ENCODE measurements around the gene OSCAR.
"Not testable (repeated sequence)": the region's sequence is repeated elsewhere in the genome, so short reads cannot be mapped to it uniquely, and the experiment has no call there.

The OSCAR gene

GRCh38 chr19:54124393-54124792 is 23.8 kb upstream of the OSCAR start:
- DNase-seq, result no peak

- no peak for DNase-seq
Measured at GRCh38 chr19:54123682-54124081, 23.1 kb upstream of the OSCAR start.

GRCh38 chr19:54121259-54121658 is 20.7 kb upstream of the OSCAR start:
- DNase-seq, result no peak

GRCh38 chr19:54115109-54116063 is 14.8 kb upstream of the OSCAR start, which contains the start of the genes PRPF31 and TFPT:
Gene PRPF31, plus strand, starts transcription at chr19:54115754. Its CDS starts 2,525 bp downstream, at chr19:54118279.
Gene TFPT, minus strand, starts transcription at chr19:54115657. Its CDS starts 388 bp downstream, at chr19:54115269.
- peak; percentile 99 for DNase-seq

- DNase-seq, result no peak
Measured at GRCh38 chr19:54114340-54115108, 13.9 kb upstream of the OSCAR start.

GRCh38 chr19:54109651-54110050 is 9.0 kb upstream of the OSCAR start:
- DNase-seq, result no peak

- no peak for DNase-seq
Measured at GRCh38 chr19:54108496-54108895, 7.9 kb upstream of the OSCAR start.

GRCh38 chr19:54107876-54108490 is 7.4 kb upstream of the OSCAR start:
- no peak for DNase-seq

GRCh38 chr19:54106716-54107115 is 6.1 kb upstream of the OSCAR start:
- no peak for DNase-seq

GRCh38 chr19:54105796-54106195 is 5.2 kb upstream of the OSCAR start:
- no peak for DNase-seq

GRCh38 chr19:54104998-54105715 is 4.6 kb upstream of the OSCAR start:
- DNase-seq, result no peak

- peak; percentile 98 for DNase-seq
Measured at GRCh38 chr19:54102421-54103169, 2.0 kb upstream of the OSCAR start, which contains the start of gene NDUFA3. Gene NDUFA3, plus strand, starts transcription at chr19:54102855. Its CDS starts 24 bp downstream, at chr19:54102879.

- not testable (repeated sequence) for DNase-seq
Measured at GRCh38 chr19:54099903-54100255, 724 bp downstream of the OSCAR start.

GRCh38 chr19:54099190-54099902 is 1.3 kb downstream of the OSCAR start:
- no peak for DNase-seq

GRCh38 chr19:54096617-54097106 is 3.9 kb downstream of the OSCAR start:
- DNase-seq, result no peak

GRCh38 chr19:54095859-54096616 is 4.6 kb downstream of the OSCAR start:
- DNase-seq, result peak; percentile 26

- no peak for DNase-seq
Measured at GRCh38 chr19:54095136-54095858, 5.3 kb downstream of the OSCAR start.

- DNase-seq, result no peak
Measured at GRCh38 chr19:54094426-54095000, 6.1 kb downstream of the OSCAR start.

- no peak for DNase-seq
Measured at GRCh38 chr19:54084410-54084809, 16.2 kb downstream of the OSCAR start.

Measured in NCI-H526 treated with DMSO at 0.1 percent for 48 hours (cell line).